GM23338 (cell line): ENCODE measurements around the gene TAOK1. TPM values are rescaled to one million over a fixed set of nuclear protein-coding genes. Genes with fewer than 3 reads are reported as not detected.

Experiments
- ATAC-seq: fragments of 200-7000 bp; cut with Tn5 transposase; 3 replicates; pipeline ENCODE4 v1.9.1; 2020
- DNase-seq: peaks from one replicate; pipeline ENCODE4 v3.0.0-alpha.2; 2015; ENCODE audit warnings: low spot score
- H2AFZ ChIP-seq: fragments of 200-600 bp; sonication (generic); 2 replicates; pipeline ENCODE4 v1.8.0; 2016; ENCODE audit warnings: antibody characterized with exemption, mild to moderate bottlenecking, moderate library complexity
- H3F3A ChIP-seq: fragments of 200-600 bp; sonication (generic); replicated peaks from 2 replicates; pipeline ENCODE4 v1.8.0; 2017; ENCODE audit warnings: antibody characterized with exemption, mixed run types, low read depth
- H3K27ac ChIP-seq: fragments of 200-600 bp; sonication (generic); 2 replicates; pipeline ENCODE4 v1.6.1; 2016; ENCODE audit warnings: low read depth
- H3K27me3 ChIP-seq: fragments of 200-600 bp; sonication (generic); 2 replicates; pipeline ENCODE4 v1.8.0; 2016; ENCODE audit warnings: mild to moderate bottlenecking, mixed run types, moderate library complexity; ENCODE audit not compliant: insufficient read depth
- H3K36me3 ChIP-seq: fragments of 200-600 bp; sonication (generic); 2 replicates; pipeline ENCODE4 v1.8.0; 2016; ENCODE audit warnings: mild to moderate bottlenecking; ENCODE audit not compliant: insufficient read depth
- H3K4me1 ChIP-seq: fragments of 200-600 bp; sonication (generic); 2 replicates; pipeline ENCODE4 v1.8.0; 2016; ENCODE audit warnings: mild to moderate bottlenecking, moderate library complexity; ENCODE audit not compliant: insufficient read depth
- H3K4me2 ChIP-seq: fragments of 200-600 bp; sonication (generic); 2 replicates; pipeline ENCODE4 v1.7.1; 2017; ENCODE audit warnings: mixed run types
- H3K4me3 ChIP-seq: fragments of 200-600 bp; sonication (generic); 2 replicates; pipeline ENCODE4 v1.6.1; 2016; ENCODE audit warnings: mixed run types
- H3K79me2 ChIP-seq: fragments of 200-600 bp; sonication (generic); replicated peaks from 2 replicates; pipeline ENCODE4 v1.8.0; 2017; ENCODE audit warnings: mild to moderate bottlenecking; ENCODE audit not compliant: insufficient read depth
- H3K9me2 ChIP-seq: fragments of 200-600 bp; sonication (generic); 2 replicates; pipeline ENCODE4 v1.8.0; 2017; ENCODE audit not compliant: insufficient read depth
- H4K20me1 ChIP-seq: fragments of 200-600 bp; sonication (generic); replicated peaks from 2 replicates; pipeline ENCODE4 v1.8.0; 2017; ENCODE audit warnings: mild to moderate bottlenecking; ENCODE audit not compliant: insufficient read depth
- H3K27ac Mint-ChIP-seq: 2 replicates; pipeline ENCODE4 v1.8.0; 2020; ENCODE audit warnings: inconsistent platforms, mild to moderate bottlenecking, moderate library complexity, mixed read lengths
- H3K27me3 Mint-ChIP-seq: 3 replicates; pipeline ENCODE4 v1.8.0; 2022; ENCODE audit warnings: low read depth, mild to moderate bottlenecking, moderate library complexity, mixed read lengths, inconsistent platforms; ENCODE audit not compliant: insufficient read depth, poor library complexity
- H3K36me3 Mint-ChIP-seq: 3 replicates; pipeline ENCODE4 v1.8.0; 2021; ENCODE audit warnings: low read depth, mild to moderate bottlenecking, inconsistent platforms, moderate library complexity, mixed read lengths
- H3K4me1 Mint-ChIP-seq: 3 replicates; pipeline ENCODE4 v1.8.0; 2020; ENCODE audit warnings: mild to moderate bottlenecking, inconsistent platforms, mixed read lengths
- H3K4me3 Mint-ChIP-seq: 3 replicates; pipeline ENCODE4 v1.8.0; 2021; ENCODE audit warnings: moderate library complexity, mild to moderate bottlenecking, inconsistent platforms, mixed read lengths
- H3K9me3 Mint-ChIP-seq: 3 replicates; pipeline ENCODE4 v1.8.0; 2020; ENCODE audit warnings: moderate library complexity, mild to moderate bottlenecking, inconsistent platforms, mixed read lengths
- CREB1 ChIP-seq: fragments of 250-450 bp; sonication (Bioruptor Pico); IDR thresholded peaks from 2 replicates; pipeline ENCODE4 v1.5.0; 2020; ENCODE audit warnings: low read depth, mild to moderate bottlenecking, moderate library complexity
- CTCF ChIP-seq, 2 experiments: fragments of 200-600 bp in 1 of 2; sonication (generic) in 1 of 2; conservative IDR thresholded peaks; 2 replicates each; pipeline versions ENCODE4 v1.5.1 to v1.6.1; 2016 to 2017; ENCODE audit warnings: antibody characterized with exemption in 2 of 2, low read depth in 2 of 2, mild to moderate bottlenecking in 2 of 2, moderate library complexity in 1 of 2
- EZH2 ChIP-seq: fragments of 200-600 bp; sonication (generic); IDR thresholded peaks from one replicate; pipeline ENCODE4 v1.8.0; 2017; ENCODE audit warnings: antibody characterized with exemption, mild to moderate bottlenecking, low read depth; ENCODE audit not compliant: unreplicated experiment
- EZH2phosphoT487 ChIP-seq: fragments of 200-600 bp; sonication (generic); IDR thresholded peaks from one replicate; pipeline ENCODE4 v1.8.1; 2018; ENCODE audit warnings: antibody characterized with exemption; ENCODE audit not compliant: unreplicated experiment
- JUNB ChIP-seq: IDR thresholded peaks from one replicate; pipeline ENCODE4 v1.6.1; 2016; ENCODE audit warnings: antibody characterized with exemption; ENCODE audit not compliant: unreplicated experiment
- NANOG ChIP-seq: IDR thresholded peaks from 2 replicates; pipeline ENCODE4 v1.6.1; 2016; ENCODE audit warnings: antibody characterized with exemption, borderline replicate concordance
- POLR2AphosphoS5 ChIP-seq: IDR thresholded peaks from 2 replicates; pipeline ENCODE4 v1.6.1; 2016; ENCODE audit warnings: antibody characterized with exemption, low read depth
- REST ChIP-seq: IDR thresholded peaks from one replicate; pipeline ENCODE4 v1.6.1; 2018; ENCODE audit warnings: antibody characterized with exemption; ENCODE audit not compliant: unreplicated experiment
- ZNF114 ChIP-seq: fragments of 250-450 bp; sonication (Bioruptor Pico); IDR thresholded peaks from 2 replicates; pipeline ENCODE4 v1.5.0; 2020; ENCODE audit warnings: mild to moderate bottlenecking, moderate library complexity
- ZNF331 ChIP-seq: fragments of 250-450 bp; sonication (Bioruptor Pico); IDR thresholded peaks from 2 replicates; pipeline ENCODE4 v1.5.0; 2020; ENCODE audit warnings: low read depth, mild to moderate bottlenecking, moderate library complexity
- ZNF462 ChIP-seq: fragments of 250-450 bp; sonication (Bioruptor Pico); IDR thresholded peaks from 2 replicates; pipeline ENCODE4 v1.5.0; 2020; ENCODE audit warnings: mild to moderate bottlenecking, moderate library complexity
- polyA plus RNA-seq: library from polyadenylated mRNA; unstranded; fragments of >200 nt; fragmentation: Nextera tagmentation; extraction: Ambion mirVana; gene quantifications from 2 replicates; pipeline ENCODE4 v1.2.1, GENCODE V29; 2016
- total RNA-seq: library from RNA; depleted of rRNA; stranded (reverse); fragments of >200 nt; shearing (Covaris generic); gene quantifications from 2 replicates; pipeline ENCODE4 v1.2.3, GENCODE V29; 2014

TAOK1 gene
- total and polyA plus RNA-seq, 2 experiments from 2014 or later, result 19.4 to 69.8 TPM

GRCh38 chr17:29379084-29379991 is 10.8 kb upstream of the TAOK1 start:
- H3K4me2 ChIP-seq, result no peak overlapping the region
- H3K4me3 Mint-ChIP-seq, result no peak overlapping the region

More at GRCh38 chr17:29379084-29379991, 10.8 kb upstream of the TAOK1 start:
- no peak for DNase-seq
- no peak overlapping the region for H3K27ac Mint-ChIP-seq
- H3K9me3 Mint-ChIP-seq, result no peaks in the 10 kb centered on the region
- peaks cover 30% of the 10 kb centered on the region for H3K4me1 Mint-ChIP-seq
- Histone ChIP-seq H3K4me3 (no peak overlapping the region), H3K9me2 (no peaks in the 10 kb centered on the region), H3K27me3 (no peaks in the 10 kb centered on the region), H2AFZ (peak overlapping the region; percentile 70), H4K20me1 (no peaks in the 10 kb centered on the region), H3F3A (0 out of 2 replicates have a peak, but pooled peaks cover 4% of the 10 kb centered on the region), H3K4me1 (peaks cover 16% of the 10 kb centered on the region), H3K36me3 (no peaks in the 10 kb centered on the region), H3K79me2 (no peaks in the 10 kb centered on the region), H3K27ac (no peak overlapping the region; the same call in 1 of the 2 replicates)
- no peak for TF ChIP-seq JUNB
- TF ChIP-seq REST, result no peak
- no peak for TF ChIP-seq EZH2
- no peak for TF ChIP-seq ZNF462 (CRISPR knock-in tag)
- TF ChIP-seq POLR2AphosphoS5, result no peak
- TF ChIP-seq NANOG, result no peak
- TF ChIP-seq ZNF331 (CRISPR knock-in tag), result no peak
- TF ChIP-seq EZH2phosphoT487, result no peak
- no peak for TF ChIP-seq CREB1
- TF ChIP-seq CTCF (conservative IDR thresholded peaks at IDR 0.05; ENCODE audit: low read depth in 2 of 2), result no peak
- no peak for TF ChIP-seq ZNF114 (CRISPR knock-in tag)
- peaks cover 6% of the 10 kb centered on the region for H3K27me3 Mint-ChIP-seq
- no peak for ATAC-seq
- H3K36me3 Mint-ChIP-seq, result no peaks in the 10 kb centered on the region
